HG02642 (cell line): ENCODE data around the gene NCAPD2.
"Not testable (repeated sequence)": the region's sequence is repeated elsewhere in the genome, so short reads cannot be mapped to it uniquely, and the experiment has no call there.

Experiments
- ATAC-seq: cut with Tn5 transposase; IDR thresholded peaks from one replicate; pipeline ENCODE4 v1.9.1; 2021; ENCODE audit warnings: mild to moderate bottlenecking; ENCODE audit not compliant: unreplicated experiment, poor library complexity

NCAPD2 gene

DNA sequence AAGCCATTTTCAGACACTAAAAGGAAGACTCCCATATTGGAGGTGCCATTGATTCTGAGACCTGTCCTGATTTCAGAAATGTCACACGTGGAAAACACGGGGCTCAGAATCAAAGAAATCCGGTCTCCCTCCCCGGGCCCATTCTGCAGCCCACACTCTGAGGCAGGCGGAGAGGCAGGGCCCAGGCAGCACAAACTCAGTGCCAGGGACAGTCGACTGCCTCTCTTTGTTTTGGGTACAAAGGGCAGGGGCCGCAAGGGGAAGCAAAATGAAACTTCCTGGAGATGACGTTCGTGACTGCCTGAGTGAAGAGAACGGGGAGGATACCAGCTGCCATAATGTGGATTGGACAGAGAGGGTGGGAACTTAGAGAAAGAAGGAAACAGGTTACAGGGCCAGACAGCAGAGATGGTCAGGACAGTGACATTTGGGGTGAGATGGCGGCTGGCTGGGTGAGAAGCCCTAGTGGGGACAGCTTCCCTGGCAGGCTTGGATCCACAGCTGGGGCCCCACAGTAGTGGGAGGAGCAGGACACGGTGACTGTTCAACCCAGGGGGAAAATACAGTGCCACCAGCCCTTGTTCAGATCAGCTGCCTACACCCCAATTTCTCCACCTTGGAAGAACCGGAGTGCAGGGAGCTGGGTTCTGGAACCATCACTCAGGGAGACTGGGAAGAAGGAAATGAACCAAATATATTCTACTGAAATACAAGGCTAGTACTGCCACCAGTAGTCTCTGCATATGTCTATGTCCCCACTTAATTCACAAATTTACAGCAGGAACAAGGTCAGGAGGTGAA lies 48.5 kb downstream of the NCAPD2 start:
- ATAC-seq = no peak

DNA sequence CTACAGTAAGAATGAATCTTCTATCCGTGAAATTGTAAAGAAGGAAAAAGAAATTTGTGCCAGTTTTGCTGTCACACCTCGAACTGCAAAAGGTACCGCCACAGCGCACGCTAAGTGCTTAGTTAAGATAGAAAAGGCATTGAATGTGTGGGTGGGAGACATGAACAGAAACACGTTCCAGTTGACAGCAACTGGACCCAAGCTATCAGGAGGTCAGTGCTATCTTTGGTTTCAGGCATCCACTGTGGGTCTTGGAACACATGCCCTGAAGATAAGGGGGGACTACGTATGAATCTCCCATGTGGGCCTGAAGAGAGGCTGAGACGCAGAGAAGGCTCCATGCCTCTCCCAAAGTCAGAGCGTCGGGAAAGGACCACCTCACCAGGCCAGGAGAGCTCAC lies 52.1 kb downstream of the NCAPD2 start:
- no peak for ATAC-seq

DNA sequence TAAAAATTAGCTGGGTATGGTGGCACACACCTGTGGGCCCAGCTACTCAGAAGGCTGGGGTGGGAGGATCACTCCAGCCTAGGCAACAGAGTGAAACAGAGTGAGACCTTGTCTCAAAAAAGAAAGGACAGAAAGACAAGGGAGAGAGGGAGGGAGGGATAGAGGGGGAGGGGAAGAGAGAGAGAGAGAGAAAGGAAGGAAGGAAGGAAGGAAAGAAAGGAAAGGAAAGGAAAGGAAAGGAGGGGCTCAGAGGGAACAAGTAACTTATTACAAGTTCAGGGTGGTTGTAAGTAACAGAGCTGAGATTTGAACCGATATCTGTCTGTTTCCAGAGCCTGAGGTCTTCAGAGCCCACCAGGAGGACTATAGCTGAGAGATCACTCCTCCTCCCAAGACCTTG lies 53.7 kb downstream of the NCAPD2 start:
- no peak for ATAC-seq

DNA sequence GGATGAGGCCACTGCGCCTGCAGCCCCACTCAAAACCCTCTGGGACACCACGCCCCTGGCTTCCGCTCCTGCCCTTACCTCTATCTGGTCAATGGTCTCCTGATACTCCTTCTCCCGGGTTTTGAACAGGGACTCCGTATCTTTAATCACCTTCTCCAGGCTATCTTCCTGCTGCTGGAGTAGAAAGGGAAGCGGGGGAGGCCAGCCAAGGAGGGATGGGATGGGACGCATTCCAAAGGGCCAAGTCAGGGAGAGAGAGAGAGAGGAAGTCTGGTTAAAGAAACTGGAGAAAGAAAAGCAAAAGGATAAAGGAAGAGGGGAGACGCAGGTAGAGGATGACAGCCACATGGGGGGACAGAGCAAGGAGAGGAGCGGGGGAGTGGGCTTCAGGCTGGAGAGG lies 54.1 kb downstream of the NCAPD2 start:
- no peak for ATAC-seq

DNA sequence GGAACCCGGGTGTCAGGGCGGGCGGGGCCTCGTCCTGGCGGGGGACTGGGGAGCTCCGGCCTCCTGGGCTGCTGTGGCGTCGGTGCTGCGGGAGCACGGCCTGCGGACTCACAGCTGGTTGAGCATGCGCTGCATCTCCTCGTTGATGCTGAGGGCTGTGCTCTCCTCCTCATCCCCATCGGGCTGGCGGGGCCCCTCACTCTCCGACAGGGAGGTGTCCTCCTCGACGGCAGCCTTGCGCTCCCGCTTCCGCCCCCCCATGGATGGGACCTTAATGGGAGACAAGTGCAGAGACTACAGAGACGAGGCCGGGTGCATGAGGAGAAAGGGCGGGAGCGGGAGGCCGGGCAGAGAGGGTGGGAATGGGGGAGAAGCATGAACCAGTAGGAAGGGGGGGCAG lies 54.7 kb downstream of the NCAPD2 start:
- ATAC-seq = no peak

DNA sequence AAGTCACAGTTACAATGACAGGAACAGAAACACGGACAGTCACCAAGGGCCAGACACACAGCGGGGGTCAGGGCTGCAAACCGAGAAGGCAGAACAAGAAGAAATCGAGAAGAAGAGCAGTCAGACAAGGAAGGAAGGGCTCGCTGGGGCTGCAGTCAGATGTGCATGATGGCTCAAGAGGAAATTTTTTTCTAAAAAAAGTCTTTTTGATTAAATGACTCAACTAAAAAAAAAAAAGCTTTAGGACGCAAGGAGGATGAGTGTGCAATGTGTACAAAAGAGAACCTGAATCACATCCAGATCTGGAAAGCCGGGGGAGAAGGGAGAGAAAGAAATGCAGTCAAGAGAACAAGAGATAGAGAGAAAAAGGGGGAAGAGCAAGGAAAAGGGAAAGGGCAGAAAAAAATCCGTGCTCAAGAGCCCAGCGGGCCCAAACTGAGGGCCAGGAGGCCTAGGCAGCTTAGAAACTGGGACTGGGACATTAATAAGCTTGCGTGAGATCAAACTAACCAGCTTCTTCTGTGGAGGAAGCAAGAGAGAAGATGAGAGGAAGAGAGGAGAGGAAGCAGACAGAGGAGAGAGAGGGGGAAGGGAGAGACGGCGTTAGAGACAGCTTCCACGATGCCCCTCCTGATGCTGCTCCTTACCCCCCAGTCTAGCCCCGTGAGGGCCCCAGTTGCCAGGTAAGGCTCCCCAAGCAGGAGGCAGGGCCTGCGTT lies 55.2 kb downstream of the NCAPD2 start:
- ATAC-seq = no peak

DNA sequence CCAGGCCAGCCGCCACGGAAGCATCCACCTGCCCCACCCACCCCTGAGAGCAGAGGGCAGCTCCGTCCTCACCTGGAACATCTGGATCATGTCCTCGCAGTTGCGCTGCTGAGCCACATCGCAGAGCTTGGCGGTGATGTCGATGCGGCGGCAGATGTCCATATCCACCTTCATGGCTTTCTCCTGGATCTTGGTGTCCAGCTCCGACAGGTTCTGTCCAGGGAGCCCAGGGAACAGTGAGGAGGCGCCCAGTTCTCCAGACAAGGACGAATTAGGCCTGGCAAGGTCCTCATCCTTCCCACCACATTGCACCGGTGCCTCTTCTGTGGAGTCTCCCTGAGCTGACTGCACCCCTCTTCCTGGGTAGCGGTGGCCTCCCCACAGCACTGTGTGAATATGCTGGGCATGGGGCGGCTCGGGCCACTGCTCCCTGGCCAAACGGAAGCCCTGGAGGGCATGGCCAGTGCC lies 55.8 kb downstream of the NCAPD2 start:
- no peak for ATAC-seq

DNA sequence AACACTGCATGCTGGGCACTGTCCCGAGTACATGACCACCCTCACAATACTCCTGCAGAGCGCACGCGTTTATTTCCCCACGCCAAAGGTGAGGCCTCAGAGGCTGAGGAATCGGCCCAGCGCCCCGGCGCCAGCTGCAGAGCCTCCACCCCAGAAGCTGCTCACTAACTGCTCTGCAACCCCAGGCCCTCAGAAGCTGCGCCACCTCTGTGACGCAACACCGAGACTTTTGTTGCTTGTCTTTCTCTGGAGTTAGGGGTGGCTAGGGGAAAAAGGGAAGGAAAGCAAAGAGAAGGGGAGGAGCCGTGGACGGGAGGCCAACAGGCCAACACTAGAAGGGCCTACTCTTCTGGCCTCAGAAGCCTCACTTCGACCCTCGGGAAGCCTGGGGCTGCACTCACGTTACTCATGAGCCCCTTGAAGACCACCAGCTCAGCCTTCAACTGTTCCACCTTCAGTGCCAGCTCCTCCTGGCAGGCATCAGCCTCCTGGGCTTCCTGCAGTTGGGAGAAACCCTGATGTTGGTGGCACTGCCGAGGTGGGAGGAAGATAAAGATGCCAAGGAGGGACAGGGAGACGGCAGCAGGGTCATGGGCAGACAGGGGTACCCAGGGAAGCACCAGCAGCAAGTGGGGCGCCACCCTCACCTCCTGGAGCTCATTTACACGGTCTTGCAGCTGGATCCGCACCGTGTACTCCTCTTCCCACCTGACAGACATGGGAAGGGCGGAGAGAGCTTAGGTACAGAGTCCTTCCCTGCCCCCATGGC lies 56.6 kb downstream of the NCAPD2 start:
- no peak for ATAC-seq

DNA sequence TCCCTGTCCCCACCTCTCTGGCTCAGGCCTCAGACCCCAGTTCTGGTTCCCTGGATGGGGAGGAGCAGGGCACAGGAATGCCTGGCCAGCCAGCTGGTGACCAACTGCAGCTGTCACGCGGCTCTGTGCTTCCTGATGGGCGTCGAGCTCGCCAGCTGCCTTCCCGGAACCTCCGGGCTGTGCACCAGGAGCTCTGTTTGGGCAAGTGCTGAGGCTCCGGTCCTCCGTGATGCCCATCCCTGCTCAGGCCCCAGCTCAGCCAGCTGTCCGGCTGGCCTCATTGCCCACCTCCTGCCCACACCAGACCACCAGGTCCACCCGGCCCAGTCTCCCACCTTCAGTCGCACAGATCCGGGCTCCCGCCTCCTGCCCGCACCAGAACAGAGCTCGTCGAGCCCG lies 57.2 kb downstream of the NCAPD2 start:
- ATAC-seq = no peak

DNA sequence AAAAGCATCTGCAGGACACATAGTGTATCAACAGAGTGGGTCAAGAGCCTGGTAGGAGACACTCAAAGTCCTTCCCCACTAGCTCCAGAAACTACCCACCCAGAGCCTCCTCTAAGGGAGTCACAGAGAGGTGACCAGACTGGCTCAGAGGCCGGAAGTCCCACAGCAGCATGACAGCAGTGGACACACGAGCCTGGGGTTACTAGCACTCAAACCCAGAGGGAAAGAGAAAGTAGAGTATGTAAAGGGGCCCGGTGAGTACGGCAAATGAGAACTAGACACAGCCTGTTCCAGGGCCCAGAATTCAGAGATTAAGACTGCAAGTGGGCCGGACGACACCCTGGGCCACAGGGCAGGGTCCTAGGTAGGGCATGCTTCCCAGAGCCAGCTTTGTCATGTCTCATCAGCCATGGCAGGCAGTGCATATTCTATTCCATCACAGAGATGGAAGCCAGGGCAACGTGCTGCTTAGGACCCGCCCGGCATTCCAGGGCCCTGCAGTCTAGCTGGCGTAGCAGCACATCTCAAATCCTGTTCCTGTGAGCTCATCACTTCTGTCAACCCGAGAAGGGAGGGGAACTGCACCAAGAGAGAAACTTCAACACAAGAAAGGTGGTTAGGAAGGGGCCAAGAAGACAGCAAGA lies 57.7 kb downstream of the NCAPD2 start:
- no peak for ATAC-seq

DNA sequence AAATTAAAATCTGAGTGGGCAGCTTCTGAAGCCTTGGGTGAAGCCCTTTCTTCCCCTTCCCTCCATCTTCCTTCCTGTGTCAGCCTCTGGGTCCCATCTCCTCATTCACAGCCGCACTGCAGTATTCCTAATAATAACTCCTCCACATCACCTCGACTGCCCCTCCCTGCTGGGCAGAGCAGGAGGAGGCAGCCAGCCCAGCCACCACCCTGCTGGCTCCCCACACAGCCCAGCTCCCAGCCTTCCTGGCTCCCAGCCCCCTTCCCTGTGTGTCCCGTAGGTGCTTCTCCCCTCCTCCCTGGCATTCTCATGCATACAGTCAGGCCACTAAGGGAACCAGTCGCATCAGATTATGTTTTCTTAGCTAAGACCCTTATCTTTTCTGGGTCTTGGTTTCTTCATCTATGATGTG lies 58.2 kb downstream of the NCAPD2 start:
- ATAC-seq = no peak

DNA sequence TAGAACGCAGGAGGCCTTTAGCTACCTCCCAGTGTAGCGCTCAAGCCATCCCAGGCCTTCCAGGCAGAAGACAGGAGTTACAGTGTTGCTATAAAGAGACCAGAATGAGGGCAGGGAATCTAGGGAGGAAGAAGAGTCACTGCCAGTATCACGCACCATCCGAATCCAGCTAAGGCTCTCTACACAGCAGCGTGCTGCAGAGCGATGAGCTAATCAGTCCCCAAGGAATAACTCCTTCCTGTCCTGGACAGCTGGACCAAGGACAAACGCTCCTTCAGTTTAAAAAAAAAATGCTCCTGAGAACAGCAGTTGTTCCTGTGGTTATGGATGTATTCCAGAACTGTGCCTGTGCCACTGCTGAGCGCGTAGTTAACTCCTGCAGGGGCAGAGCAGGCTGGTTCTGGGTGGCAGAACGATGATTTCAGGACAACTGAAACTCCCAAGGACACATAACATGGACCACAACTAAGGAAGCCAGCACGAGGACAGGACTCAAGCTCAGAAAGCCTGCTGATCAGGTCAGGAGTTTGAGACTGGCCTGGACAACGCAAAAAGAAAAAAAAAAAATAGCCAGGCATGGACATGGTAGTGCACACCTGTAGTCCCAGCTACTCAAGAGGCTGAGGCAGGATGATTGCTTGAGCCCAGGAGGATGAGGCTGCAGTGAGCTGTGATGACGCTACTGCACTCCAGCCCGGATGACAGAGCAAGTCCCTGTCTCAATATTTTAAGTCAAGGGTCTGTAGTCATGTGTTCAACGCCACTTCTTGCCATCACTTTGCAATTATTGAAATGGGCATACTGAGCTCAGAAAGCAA lies 59.4 kb downstream of the NCAPD2 start:
- ATAC-seq = no peak

DNA sequence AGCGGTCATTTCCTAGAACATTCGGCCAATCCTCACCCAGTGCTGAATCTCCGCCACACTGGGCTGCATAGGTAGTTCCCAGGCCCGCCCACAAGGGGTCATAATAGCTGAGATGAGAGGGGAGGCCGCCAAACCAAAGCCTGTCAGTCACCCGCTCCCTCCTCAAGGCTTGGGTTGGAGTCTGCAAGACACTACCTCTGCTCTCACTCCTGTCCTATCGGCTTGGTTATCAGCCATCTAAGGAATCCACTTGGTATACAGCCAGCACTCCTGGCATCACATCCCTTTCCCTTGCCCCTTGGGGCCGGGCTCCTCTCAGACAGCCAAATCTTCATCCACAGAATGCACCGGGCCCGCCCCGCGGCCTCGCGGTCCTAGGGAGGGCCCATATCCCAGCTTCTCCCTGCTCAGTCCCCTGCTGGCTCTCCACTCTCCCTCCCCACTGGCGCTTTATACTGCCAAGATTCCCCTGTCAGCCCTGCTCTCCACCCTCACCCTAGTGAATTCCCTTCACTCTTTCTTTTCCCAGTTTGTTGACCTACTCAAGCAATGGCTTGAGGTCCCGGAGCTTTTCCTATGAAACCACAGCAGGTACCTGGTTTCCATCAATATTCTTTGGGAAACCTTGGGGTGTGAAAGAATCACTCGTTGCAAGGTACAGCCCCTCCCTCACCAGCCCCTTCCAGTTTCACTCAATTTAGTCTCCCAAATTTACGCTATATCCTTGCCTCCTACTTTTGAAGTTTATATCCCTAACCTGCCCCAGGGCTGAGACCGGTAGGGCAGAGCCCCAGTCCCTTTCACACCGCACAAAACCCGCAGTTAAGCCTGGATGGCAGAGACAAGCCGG lies 60.5 kb downstream of the NCAPD2 start:
- peak; percentile 51 for ATAC-seq

DNA sequence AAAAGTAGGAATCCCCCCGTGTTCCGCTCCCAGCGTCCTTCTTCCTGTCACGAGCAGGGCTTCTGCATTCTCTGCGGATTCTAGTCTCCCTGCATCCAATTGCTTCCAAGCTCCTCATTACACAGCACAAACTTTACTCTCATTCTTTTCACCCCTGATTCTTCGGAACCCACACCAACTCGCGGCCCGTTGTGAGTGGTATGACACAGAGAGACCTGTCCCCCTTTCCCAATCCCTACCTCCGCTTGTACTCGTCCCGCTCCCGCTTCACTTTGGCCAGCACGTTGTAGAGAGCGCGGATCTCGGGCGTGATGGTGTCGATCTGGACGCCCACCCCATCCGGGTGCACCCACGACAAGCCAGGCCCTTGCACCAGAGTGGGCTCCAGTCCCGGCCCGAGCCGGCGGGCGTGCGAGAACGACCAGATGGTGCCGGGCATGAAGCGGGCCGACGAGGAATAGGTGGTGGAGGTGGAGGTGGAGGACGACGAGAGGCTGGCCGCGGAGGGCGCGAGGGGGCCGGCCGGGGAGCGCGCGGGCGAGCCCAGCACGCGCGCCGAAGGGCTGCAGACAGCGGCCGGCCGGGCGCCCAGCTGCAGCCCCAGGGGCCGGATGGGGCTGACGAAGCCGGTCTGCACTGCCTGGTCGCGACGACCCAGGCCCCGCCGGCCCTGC lies 61.3 kb downstream of the NCAPD2 start:
- peak; percentile 15 for ATAC-seq

DNA sequence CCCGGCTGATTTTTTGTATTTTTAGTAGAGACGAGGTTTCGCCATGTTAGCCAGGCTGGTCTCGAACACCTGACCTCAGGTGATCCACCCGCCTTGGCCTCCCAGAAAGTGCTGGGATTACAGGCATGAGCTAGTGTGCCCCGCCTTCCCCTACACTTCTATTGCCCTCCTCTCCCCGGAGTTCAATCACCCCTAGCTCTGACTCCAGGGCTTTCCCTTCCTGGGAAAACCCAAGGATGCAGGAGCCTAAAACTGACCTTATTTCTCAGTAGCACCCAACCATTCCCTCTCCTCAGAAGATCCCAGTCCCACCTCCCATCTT lies 62.6 kb downstream of the NCAPD2 start:
- ATAC-seq = not testable (repeated sequence)

DNA sequence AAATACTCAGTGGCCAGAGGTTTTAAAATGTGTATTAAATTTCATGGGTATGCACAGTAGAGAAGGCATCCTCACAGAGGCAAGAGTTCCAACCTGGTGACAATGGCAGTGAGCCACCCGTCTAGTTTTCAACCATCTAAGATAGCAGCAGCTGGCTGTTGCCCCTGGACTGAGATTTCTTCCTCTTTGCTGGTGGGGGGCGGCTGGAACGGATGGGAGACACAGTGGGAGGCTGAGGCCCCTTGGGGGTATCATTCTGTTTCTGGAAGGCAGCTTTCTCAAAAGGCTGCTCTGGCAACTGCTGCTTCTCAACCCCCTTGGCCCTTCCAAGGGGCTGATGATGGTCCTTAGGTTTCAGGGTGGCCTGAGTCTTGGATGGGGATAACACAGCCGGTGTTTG lies 63.0 kb downstream of the NCAPD2 start:
- no peak for ATAC-seq

DNA sequence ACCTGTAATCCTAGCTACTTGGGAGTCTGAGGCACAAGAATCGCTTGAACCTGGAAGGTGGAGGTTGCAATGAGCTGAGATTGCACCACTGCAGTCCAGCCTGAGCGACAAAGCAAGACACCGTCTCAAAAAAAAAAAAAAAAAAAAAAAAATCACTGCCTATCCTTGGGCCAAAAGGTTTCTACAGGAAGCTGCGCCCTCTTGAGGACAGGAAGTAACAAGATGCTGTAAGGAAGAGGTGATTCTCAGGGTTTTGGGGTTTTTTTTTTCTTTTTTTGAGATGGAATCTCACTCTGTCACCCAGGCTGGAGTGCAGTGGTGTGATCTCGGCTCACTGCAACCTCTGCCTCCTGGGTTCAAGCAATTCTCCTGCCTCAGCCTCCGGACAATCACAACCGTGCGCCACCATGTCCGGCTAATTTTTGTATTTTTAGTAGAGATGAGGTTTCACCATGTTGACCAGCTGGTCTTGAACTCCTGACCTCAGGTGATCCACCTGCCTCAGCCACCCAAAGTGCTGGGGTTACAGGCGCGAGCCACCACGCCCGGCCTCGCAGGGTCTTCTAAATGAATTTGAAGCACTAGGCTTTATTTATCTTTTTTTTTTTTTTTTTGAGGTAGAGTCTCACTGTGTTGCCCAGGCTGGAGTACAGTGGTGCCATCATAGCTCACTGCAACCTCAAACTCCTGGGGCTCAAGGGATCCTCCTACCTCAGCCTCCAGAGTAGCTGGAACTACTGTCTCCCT lies 64.3 kb downstream of the NCAPD2 start:
- not testable (repeated sequence) for ATAC-seq

DNA sequence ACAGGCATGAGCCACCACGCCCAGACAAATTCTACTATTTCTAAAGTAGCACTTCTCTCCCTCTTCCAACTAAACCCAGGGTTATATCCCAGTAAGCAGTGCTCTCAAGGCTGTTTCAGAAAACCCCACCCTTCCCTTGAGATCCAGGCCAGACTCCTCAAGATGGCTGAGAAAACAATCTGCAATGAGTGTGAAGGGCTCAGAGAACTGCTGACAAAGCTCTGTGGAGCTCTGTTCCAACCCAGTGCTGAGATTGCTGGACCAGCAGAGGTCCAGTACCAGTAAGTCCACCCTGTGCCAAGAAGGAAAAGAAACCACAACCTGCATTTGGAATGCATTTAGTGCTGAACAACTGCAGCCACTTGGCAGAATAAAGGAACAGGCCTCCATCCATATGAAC lies 65.6 kb downstream of the NCAPD2 start:
- ATAC-seq = no peak
